Hepatocyte (in vitro differentiated cells): ENCODE measurements around the gene PPP6C. TPM values are rescaled to one million over a fixed set of nuclear protein-coding genes. Genes with fewer than 3 reads are reported as not detected.

Experiments used
- DNase-seq: peaks from one replicate; pipeline ENCODE4 v3.0.0-alpha.2; 2016; ENCODE audit warnings: low spot score
- H2AFZ ChIP-seq: fragments of 200-600 bp; sonication (generic); 2 replicates; pipeline ENCODE4 v1.6.0; 2016; ENCODE audit warnings: antibody characterized with exemption, mild to moderate bottlenecking
- H3K27ac ChIP-seq: fragments of 200-600 bp; sonication (generic); 2 replicates; pipeline ENCODE4 v1.5.1; 2016; ENCODE audit warnings: mild to moderate bottlenecking
- H3K27me3 ChIP-seq: fragments of 200-600 bp; sonication (generic); 2 replicates; pipeline ENCODE4 v1.6.1; 2016
- H3K36me3 ChIP-seq: fragments of 200-600 bp; sonication (generic); replicated peaks from 2 replicates; pipeline ENCODE4 v1.5.1; 2016; ENCODE audit warnings: low read depth; ENCODE audit not compliant: insufficient read depth
- H3K4me1 ChIP-seq: fragments of 200-600 bp; sonication (generic); 2 replicates; pipeline ENCODE4 v1.5.1; 2016; ENCODE audit warnings: mild to moderate bottlenecking, moderate library complexity; ENCODE audit not compliant: insufficient read depth
- H3K4me2 ChIP-seq: fragments of 200-600 bp; sonication (generic); 2 replicates; pipeline ENCODE4 v1.6.0; 2016
- H3K4me3 ChIP-seq: fragments of 200-600 bp; sonication (generic); 2 replicates; pipeline ENCODE4 v1.5.1; 2016; ENCODE audit warnings: mild to moderate bottlenecking
- H3K79me2 ChIP-seq: fragments of 200-600 bp; sonication (generic); 2 replicates; pipeline ENCODE4 v1.6.0; 2017; ENCODE audit warnings: mild to moderate bottlenecking
- H3K9me2 ChIP-seq: fragments of 200-600 bp; sonication (generic); replicated peaks from 2 replicates; pipeline ENCODE4 v1.6.0; 2017; ENCODE audit warnings: mild to moderate bottlenecking; ENCODE audit not compliant: insufficient read depth
- H3K9me3 ChIP-seq: fragments of 200-600 bp; sonication (generic); 2 replicates; pipeline ENCODE4 v1.5.1; 2016; ENCODE audit warnings: low read depth, mild to moderate bottlenecking
- H4K20me1 ChIP-seq: fragments of 200-600 bp; sonication (generic); 2 replicates; pipeline ENCODE4 v1.6.0; 2016; ENCODE audit warnings: mild to moderate bottlenecking; ENCODE audit not compliant: insufficient read depth, poor library complexity, severe bottlenecking
- CTCF ChIP-seq: fragments of 200-600 bp; sonication (generic); IDR thresholded peaks from 2 replicates; pipeline ENCODE4 v1.5.1; 2016; ENCODE audit warnings: antibody characterized with exemption, mild to moderate bottlenecking; ENCODE audit not compliant: poor library complexity
- EZH2 ChIP-seq: fragments of 200-600 bp; sonication (generic); IDR thresholded peaks from 2 replicates; pipeline ENCODE4 v1.6.1; 2016; ENCODE audit warnings: antibody characterized with exemption, mild to moderate bottlenecking, borderline replicate concordance
- EZH2phosphoT487 ChIP-seq: fragments of 200-600 bp; sonication (generic); IDR thresholded peaks from one replicate; pipeline ENCODE4 v1.6.1; 2018; ENCODE audit warnings: antibody characterized with exemption, mild to moderate bottlenecking, low read depth, moderate library complexity; ENCODE audit not compliant: unreplicated experiment, severe bottlenecking
- WGBS: methylation state at CpG from one replicate; pipeline ENCODE4 v1.1.6; 2016; ENCODE audit warnings: low lambda C conversion rate; ENCODE audit errors: missing lambda C conversion rate; 5-methylcytosine and 5-hydroxymethylcytosine counted together
- polyA plus RNA-seq: library from polyadenylated mRNA; unstranded; fragments of >200 nt; fragmentation: Nextera tagmentation; extraction: Ambion mirVana; gene quantifications from 2 replicates; pipeline ENCODE4 v1.2.1, GENCODE V29; 2016
- total RNA-seq: library from RNA; depleted of rRNA; stranded (reverse); fragments of >200 nt; gene quantifications from 2 replicates; pipeline ENCODE4 v1.2.3, GENCODE V29; 2014

The PPP6C gene
- total and polyA plus RNA-seq, 2 experiments from 2014 or later, result 24.7 to 36.2 TPM

- Histone ChIP-seq H3K4me3 (no peak overlapping the region), H3K27ac (no peak overlapping the region), H3K27me3 (no peaks in the 10 kb centered on the region), H3K79me2 (peaks cover 3% of the 10 kb centered on the region), H3K9me2 (no peaks in the 10 kb centered on the region), H2AFZ (no peak overlapping the region), H3K4me2 (no peak overlapping the region), H3K4me1 (no peaks in the 10 kb centered on the region), H3K36me3 (no peaks in the 10 kb centered on the region), H3K9me3 (no peaks in the 10 kb centered on the region), H4K20me1 (peaks cover 2% of the 10 kb centered on the region)
- WGBS, result 90% methylated on average over 3 of the region's 3 CpGs
- no peak for TF ChIP-seq EZH2phosphoT487
- TF ChIP-seq CTCF, result no peak
- TF ChIP-seq EZH2, result no peak
- no peak for DNase-seq
These were observed 42.1 kb downstream of the PPP6C start for GRCh38 chr9:125147401-125147951.

DNA sequence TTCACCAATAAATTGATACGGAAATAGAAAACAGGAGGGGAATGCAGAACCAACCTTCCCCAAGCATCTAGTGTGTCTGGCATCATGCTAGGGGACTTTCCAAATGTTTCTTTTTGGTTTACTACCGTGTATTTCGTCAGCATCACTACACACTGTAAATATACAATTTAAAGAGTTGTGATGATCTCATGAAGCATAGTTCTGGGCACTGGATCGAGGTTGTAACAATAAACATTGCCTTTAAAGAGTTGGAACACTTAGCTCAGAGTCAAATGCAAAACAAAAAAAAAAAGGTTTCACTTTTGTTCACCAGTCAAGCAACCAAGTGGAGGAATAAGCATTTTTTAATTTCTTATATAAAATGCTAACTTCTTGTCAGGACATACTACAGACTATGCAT, 43.4 kb downstream of the PPP6C start:
- peak; percentile 37 for DNase-seq
- Histone ChIP-seq H3K79me2 (peaks cover 14% of the 10 kb centered on the region), H3K4me1 (peaks cover 5% of the 10 kb centered on the region), H3K4me3 (no peak overlapping the region), H3K27me3 (no peaks in the 10 kb centered on the region), H3K27ac (peak overlapping the region; percentile 5), H3K36me3 (no peaks in the 10 kb centered on the region), H3K9me2 (no peaks in the 10 kb centered on the region), H2AFZ (no peak overlapping the region), H4K20me1 (peaks cover 2% of the 10 kb centered on the region), H3K9me3 (no peaks in the 10 kb centered on the region), H3K4me2 (peak overlapping the region; percentile 48)
- TF ChIP-seq CTCF (no peak), EZH2 (no peak), EZH2phosphoT487 (no peak)
- WGBS, result 61% methylated on average over 4 of the region's 4 CpGs

DNA sequence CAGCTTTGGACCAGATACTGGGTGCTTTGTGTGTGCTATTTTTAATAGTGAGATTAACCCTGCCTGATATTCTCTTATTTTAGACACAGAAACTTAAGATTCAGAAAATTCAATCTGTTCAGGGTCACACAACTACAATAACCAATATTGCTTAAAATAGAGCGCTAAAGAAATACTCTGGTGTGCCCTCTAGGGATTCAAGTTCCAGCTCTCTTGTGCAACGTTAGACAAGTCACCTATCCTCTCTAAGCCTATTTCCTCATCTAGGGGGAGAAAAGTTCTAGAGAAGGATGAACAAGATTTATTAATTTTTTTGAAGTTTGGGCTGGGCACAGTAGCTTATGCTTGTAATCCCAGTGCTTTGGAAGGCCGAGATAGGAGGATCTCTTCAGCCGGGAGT, 44.2 kb downstream of the PPP6C start:
- no peak overlapping the region for H3K27ac ChIP-seq
- no peak overlapping the region for H3K4me3 ChIP-seq
- peaks cover 20% of the 10 kb centered on the region for H3K79me2 ChIP-seq
- H3K9me3 ChIP-seq, result no peaks in the 10 kb centered on the region
- H3K4me2 ChIP-seq, result no peak overlapping the region
- WGBS, result 75% methylated on average over 4 of the region's 4 CpGs
- no peaks in the 10 kb centered on the region for H3K36me3 ChIP-seq
- no peak overlapping the region for H2AFZ ChIP-seq
- peaks cover 2% of the 10 kb centered on the region for H4K20me1 ChIP-seq
- DNase-seq, result no peak
- H3K27me3 ChIP-seq, result no peaks in the 10 kb centered on the region
- TF ChIP-seq EZH2, result no peak
- no peak for TF ChIP-seq CTCF
- TF ChIP-seq EZH2phosphoT487, result no peak
- H3K4me1 ChIP-seq, result peaks cover 5% of the 10 kb centered on the region
- no peaks in the 10 kb centered on the region for H3K9me2 ChIP-seq
